Fibroblast of skin of scalp (primary cell): ENCODE data around the gene CAVIN3.

Source experiments
- DNase-seq: peaks from one replicate; pipeline ENCODE4 v3.0.0-alpha.2; 2013

Gene CAVIN3

DNA sequence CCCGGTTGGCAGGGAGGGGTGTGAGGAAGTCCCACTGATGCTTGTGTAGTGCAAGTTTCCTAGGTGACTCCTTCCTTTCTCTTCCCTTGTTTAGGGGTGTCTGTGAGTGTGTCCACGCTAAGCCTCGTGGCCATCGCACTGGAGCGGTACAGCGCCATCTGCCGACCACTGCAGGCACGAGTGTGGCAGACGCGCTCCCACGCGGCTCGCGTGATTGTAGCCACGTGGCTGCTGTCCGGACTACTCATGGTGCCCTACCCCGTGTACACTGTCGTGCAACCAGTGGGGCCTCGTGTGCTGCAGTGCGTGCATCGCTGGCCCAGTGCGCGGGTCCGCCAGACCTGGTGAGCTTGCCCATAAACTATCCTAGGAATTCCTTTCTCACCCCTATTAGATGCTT lies 50.3 kb downstream of the CAVIN3 start:
- DNase-seq: no peak
